Fibroblast of the aortic adventitia (primary cell): ENCODE results near the gene STK16. TPM values are rescaled to one million over a fixed set of nuclear protein-coding genes. Genes with fewer than 3 reads are reported as not detected.

Experiments
- DNase-seq: peaks from one replicate; pipeline ENCODE4 v3.0.0-alpha.2; 2010; ENCODE audit warnings: low read depth
- H3K4me3 ChIP-seq: 2 replicates; pipeline ENCODE4 v1.5.1; 2011; ENCODE audit warnings: low read depth, mild to moderate bottlenecking, control low read depth, low read length, moderate library complexity
- CTCF ChIP-seq: IDR thresholded peaks from 2 replicates; pipeline ENCODE4 v1.5.1; 2011; ENCODE audit warnings: mild to moderate bottlenecking, low read length, control low read depth, inconsistent platforms; ENCODE audit not compliant: insufficient read depth
- total RNA-seq: library from RNA; depleted of rRNA; stranded (reverse); fragments of >200 nt; gene quantifications from 2 replicates; pipeline ENCODE4 v1.2.3, GENCODE V29; 2012; ENCODE audit warnings: low replicate concordance

STK16 gene
- total RNA-seq, 1 donor: 40.2 TPM

DNA sequence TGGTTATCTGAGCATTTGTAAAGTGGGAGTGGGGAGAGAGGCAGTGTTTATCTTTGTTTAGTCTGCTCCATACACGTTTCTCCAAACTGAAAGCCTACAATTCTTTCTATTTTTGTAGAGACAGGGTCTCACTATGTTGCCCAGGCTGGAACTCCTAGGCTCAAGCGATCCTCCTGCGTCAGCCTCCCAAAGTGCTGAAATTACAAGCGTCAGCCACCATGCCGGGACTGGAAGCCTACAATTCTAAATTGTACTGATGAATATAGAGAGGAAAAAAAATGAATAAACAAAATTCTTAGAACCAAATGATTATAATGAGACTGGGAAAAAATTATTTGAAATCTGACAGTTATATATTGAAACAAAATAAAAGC is 40.1 kb upstream of the STK16 start:
- DNase-seq: no peak
- no peak overlapping the region for H3K4me3 ChIP-seq
- TF ChIP-seq CTCF: no peak

DNA sequence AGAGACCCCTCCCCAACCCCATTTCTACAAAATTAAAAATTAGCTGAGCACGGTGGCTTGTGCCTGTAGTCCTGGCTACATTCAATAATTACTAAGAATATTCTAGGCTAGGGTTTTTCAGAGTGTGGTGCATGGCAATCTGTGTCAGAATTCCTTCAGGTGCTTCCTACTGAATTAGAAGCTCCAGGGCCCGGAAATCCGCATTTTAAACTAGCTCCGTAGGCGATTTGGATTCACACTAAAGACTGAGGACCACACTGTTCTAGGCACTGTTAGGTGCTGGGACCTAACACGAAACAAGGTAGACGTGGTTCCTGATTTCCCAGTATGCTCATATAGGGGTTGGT is 39.3 kb upstream of the STK16 start:
- peak overlapping the region; percentile 87 for H3K4me3 ChIP-seq
- DNase-seq: no peak
- TF ChIP-seq CTCF: no peak

DNA sequence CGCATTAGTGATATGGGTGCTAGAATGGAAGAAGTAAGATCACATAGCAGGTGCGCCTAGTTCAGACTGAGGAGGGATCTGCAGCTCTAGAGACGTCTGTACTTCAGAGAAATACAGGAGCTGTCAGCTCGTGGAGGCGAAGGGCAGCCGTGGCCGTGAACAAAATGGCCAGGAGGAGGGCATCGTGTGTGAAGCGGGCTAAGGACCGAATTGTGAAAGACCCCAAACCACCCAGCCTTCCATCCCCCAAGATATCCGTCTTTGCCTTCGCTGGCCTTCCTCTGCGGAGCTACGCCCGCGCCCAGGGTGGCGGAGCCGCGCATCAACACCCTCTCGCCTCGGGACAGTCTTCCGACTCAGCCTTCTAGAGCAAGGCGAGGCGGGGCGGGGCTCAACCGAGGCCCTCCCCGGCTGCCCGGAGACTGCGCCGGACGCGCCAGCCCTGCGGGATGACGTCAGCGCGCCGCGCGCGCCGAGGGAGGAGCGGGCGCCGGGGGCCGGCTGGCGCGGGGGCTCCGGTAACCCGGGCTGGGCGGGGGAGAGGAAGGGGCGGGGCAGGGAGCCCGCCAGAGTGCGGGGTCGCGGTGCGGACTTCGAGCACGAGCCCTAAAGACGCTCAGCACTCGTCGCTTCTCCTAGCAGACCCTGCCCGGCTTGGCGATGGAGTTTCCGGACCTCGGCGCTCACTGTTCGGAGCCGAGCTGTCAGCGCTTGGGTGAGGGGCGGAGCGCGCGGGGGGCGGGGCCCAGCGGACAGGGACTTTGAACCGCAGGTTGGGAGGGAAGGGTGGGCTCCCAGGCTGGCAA is 38.7 kb upstream of the STK16 start, which contains the start of gene ZFAND2B:
TSS of gene ZFAND2B (plus strand) at position 455 of the 806 bp plus-strand sequence. CDS start at position 661, 206 bp downstream.
- peak; percentile 86 for DNase-seq
- peak; percentile 23 for TF ChIP-seq CTCF
- H3K4me3 ChIP-seq: peak within 1 kb of the TSS; percentile 87

DNA sequence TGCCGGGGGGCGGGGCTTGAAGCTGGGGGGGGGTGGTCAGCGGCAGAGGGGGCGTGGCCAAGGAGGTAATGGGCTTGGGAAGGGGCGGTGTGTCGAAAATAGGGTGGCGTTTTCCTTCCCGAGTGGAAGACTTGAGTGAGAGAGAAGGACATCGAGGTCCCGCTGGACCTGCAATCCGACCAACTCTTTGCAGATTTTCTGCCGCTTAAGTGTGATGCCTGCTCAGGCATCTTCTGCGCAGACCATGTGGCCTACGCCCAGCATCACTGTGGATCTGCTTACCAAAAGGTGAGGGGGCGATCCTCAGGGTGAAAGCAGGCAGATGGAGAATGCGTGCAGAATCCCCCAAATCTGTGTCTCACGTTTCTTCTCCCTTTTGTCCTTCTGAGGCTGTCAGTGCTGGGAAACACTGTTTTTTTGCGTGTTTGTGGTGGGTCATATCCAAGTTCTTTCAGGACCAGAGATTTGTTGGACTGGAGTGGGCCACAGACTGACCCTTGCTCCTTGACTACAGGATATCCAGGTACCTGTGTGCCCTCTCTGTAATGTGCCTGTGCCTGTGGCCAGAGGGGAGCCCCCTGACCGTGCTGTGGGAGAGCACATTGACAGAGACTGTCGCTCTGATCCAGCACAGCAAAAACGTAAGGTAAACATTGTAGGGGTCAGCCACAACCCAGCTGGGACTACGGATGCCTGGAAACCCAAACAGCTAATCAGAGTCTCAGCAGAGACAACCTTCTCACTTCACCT is 38.0 kb upstream of the STK16 start:
- no peak for TF ChIP-seq CTCF
- no peak for DNase-seq
- peak overlapping the region; percentile 86 for H3K4me3 ChIP-seq

GRCh38 chr2:219207884-219208740 is 37.2 kb upstream of the STK16 start:
- TF ChIP-seq CTCF: no peak
- H3K4me3 ChIP-seq: peak overlapping the region; percentile 86

More at GRCh38 chr2:219207884-219208740, 37.2 kb upstream of the STK16 start:
- peak; percentile 52 for DNase-seq
